HL-60 (cell line): Measurements from ENCODE around the gene FOXP1.

Experiments used
- DNase-seq, 2 experiments: peaks; one replicate each; pipeline ENCODE4 v3.0.0-alpha.2; 2010 to 2020; ENCODE audit warnings: low read depth in 1 of 2, low spot score in 1 of 2
- H3K27ac ChIP-seq: fragments of 250-450 bp; sonication (Bioruptor Pico); replicated peaks from 2 replicates; pipeline ENCODE4 v1.5.1; 2020; ENCODE audit warnings: mild to moderate bottlenecking, moderate library complexity
- H3K27me3 ChIP-seq: fragments of 250-450 bp; sonication (Bioruptor Pico); 2 replicates; pipeline ENCODE4 v1.5.1; 2021; ENCODE audit warnings: mild to moderate bottlenecking, moderate library complexity; ENCODE audit not compliant: insufficient read depth, poor library complexity, severe bottlenecking
- H3K4me3 ChIP-seq: replicated peaks from 2 replicates; pipeline ENCODE4 v1.5.1; 2011; ENCODE audit warnings: mild to moderate bottlenecking, control low read depth, low read length; ENCODE audit not compliant: insufficient read depth
- CTCF ChIP-seq: IDR thresholded peaks from one replicate; pipeline ENCODE4 v1.5.1; 2011; ENCODE audit warnings: low read length, control low read depth, inconsistent platforms; ENCODE audit not compliant: insufficient read depth
- GABPA ChIP-seq: IDR thresholded peaks from 2 replicates; pipeline ENCODE4 v1.6.1; 2012; ENCODE audit warnings: low read depth
- POLR2AphosphoS5 ChIP-seq: IDR thresholded peaks from 2 replicates; pipeline ENCODE4 v1.6.1; 2012; ENCODE audit warnings: low read depth
- REST ChIP-seq: IDR thresholded peaks from 2 replicates; pipeline ENCODE4 v1.6.1; 2012; ENCODE audit warnings: low read depth; ENCODE audit not compliant: insufficient replicate concordance
- SPI1 ChIP-seq: IDR thresholded peaks from 2 replicates; pipeline ENCODE4 v1.6.1; 2012; ENCODE audit warnings: low read depth, mild to moderate bottlenecking, borderline replicate concordance

The FOXP1 gene

GRCh38 chr3:71052716-71053115 is 530.8 kb downstream of the FOXP1 start:
- Histone ChIP-seq H3K27me3 (no peaks in the 10 kb centered on the region), H3K27ac (no peak overlapping the region), H3K4me3 (no peak overlapping the region)
- TF ChIP-seq POLR2AphosphoS5 (no peak), REST (no peak), CTCF (no peak), SPI1 (no peak), GABPA (no peak)
- no peak for DNase-seq

GRCh38 chr3:71051893-71052687 is 531.4 kb downstream of the FOXP1 start:
- Histone ChIP-seq H3K4me3 (no peak overlapping the region), H3K27ac (no peak overlapping the region), H3K27me3 (no peaks in the 10 kb centered on the region)
- no peak for DNase-seq
- TF ChIP-seq REST (no peak), POLR2AphosphoS5 (no peak), GABPA (no peak), SPI1 (no peak), CTCF (no peak)

- Histone ChIP-seq H3K27me3 (no peaks in the 10 kb centered on the region), H3K4me3 (no peak overlapping the region), H3K27ac (no peak overlapping the region)
- no peak for DNase-seq
- TF ChIP-seq POLR2AphosphoS5, result no peak
- no peak for TF ChIP-seq GABPA
- TF ChIP-seq SPI1, result no peak
- TF ChIP-seq CTCF, result no peak
- no peak for TF ChIP-seq REST
These were observed 532.3 kb downstream of the FOXP1 start for GRCh38 chr3:71051259-71051595.
